K562 treated with DMSO at 1 percent for 48 hours (cell line): ENCODE measurements around the gene LMCD1. TPM values are rescaled to one million over a fixed set of nuclear protein-coding genes. Genes with fewer than 3 reads are reported as not detected.

Experiments used
- total RNA-seq: library from RNA; unstranded; fragments of 300-600 nt; gene quantifications from 2 replicates; pipeline ENCODE4 v1.2.3, GENCODE V29; 2022; ENCODE audit warnings: low replicate concordance; ENCODE audit errors: extremely low read depth

The LMCD1 gene
- total RNA-seq, result not detected in 2 replicates

DNA sequence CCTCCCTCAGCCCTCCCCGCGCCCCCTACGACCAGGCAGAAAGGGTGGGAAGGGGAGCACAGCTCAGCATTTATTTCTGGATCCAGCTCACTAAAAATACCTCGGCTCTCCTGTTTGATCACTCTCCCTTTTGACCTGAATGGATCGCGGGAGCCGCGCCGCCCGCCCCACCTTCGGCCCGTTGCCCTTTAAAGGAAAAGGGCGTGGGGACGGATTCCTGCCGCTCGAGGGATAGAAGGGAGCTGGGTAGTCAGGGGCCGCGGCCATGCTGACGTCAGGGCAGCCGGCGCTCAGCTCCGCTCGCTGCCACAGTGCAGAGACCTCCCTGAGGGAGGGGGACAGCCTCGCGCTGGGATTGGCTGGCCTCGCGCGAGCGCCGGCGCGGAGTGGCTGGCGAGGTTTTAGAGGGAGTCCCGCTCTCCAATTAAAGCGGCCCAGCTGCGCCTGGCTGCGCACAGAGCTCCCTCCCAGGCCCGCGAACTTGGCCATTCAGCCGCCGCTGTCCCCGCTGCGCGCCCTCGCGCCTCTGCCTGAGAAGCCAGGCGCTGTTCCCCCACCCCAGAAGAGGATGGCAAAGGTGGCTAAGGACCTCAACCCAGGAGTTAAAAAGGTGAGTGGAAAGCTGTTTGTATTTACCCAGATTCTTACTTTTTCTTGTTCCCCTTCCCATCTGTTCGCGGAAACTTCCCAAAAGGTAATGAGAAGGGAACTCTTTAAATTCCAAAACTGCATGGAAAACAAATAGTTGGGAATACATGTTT, at the start of gene LMCD1:
LMCD1 (plus strand) TSS at position 453 of the 761 bp plus-strand sequence; CDS start at position 569, 116 bp downstream.

Other genes with a start within 250 kb of the LMCD1 start
- not detected in 2 replicates for gene SSUH2, start 143.0 kb downstream of the LMCD1 start, total RNA-seq
- not detected in 2 replicates for gene CAV3, start 232.0 kb downstream of the LMCD1 start, total RNA-seq